ENCODE measurements around the gene PGLYRP3. TPM values are rescaled to one million over a fixed set of nuclear protein-coding genes. Genes with fewer than 3 reads are reported as not detected.
"Not testable (repeated sequence)": the region's sequence is repeated elsewhere in the genome, so short reads cannot be mapped to it uniquely, and the experiment has no call there.

Gene PGLYRP3
- total RNA-seq, 2 donors from 2014 or later: not detected

- no peak for DNase-seq
- H3K4me3 ChIP-seq: no peak overlapping the region
- intact Hi-C loops (cut with DNase I): no loop called here
- H3K27me3 ChIP-seq: no peaks in the 10 kb centered on the region
- no peak overlapping the region for H3K27ac ChIP-seq
- H3K9ac ChIP-seq (ENCODE audit: low read depth in 2 of 2, low read length in 2 of 2): no peak overlapping the region
- no peaks in the 10 kb centered on the region for H3K36me3 ChIP-seq
- H3K4me1 ChIP-seq: no peaks in the 10 kb centered on the region
- TF ChIP-seq, protein P1, sequence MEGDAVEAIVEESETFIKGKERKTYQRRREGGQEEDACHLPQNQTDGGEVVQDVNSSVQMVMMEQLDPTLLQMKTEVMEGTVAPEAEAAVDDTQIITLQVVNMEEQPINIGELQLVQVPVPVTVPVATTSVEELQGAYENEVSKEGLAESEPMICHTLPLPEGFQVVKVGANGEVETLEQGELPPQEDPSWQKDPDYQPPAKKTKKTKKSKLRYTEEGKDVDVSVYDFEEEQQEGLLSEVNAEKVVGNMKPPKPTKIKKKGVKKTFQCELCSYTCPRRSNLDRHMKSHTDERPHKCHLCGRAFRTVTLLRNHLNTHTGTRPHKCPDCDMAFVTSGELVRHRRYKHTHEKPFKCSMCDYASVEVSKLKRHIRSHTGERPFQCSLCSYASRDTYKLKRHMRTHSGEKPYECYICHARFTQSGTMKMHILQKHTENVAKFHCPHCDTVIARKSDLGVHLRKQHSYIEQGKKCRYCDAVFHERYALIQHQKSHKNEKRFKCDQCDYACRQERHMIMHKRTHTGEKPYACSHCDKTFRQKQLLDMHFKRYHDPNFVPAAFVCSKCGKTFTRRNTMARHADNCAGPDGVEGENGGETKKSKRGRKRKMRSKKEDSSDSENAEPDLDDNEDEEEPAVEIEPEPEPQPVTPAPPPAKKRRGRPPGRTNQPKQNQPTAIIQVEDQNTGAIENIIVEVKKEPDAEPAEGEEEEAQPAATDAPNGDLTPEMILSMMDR (IDR thresholded peaks at IDR 0.05): no peak
- no peaks in the 10 kb centered on the region for H3K9me3 ChIP-seq
Measured at GRCh38 chr1:153336650-153337049, 23.9 kb upstream of the PGLYRP3 start.

GRCh38 chr1:153333902-153334301 is 21.1 kb upstream of the PGLYRP3 start:
- H3K27ac ChIP-seq: no peak overlapping the region
- H3K9ac ChIP-seq (ENCODE audit: low read depth in 2 of 2, low read length in 2 of 2): no peak overlapping the region
- intact Hi-C loops (cut with DNase I): no loop called here
- no peaks in the 10 kb centered on the region for H3K9me3 ChIP-seq
- H3K36me3 ChIP-seq: no peaks in the 10 kb centered on the region
- DNase-seq: no peak
- TF ChIP-seq, protein P1 (IDR thresholded peaks at IDR 0.05): no peak
- H3K4me1 ChIP-seq: no peaks in the 10 kb centered on the region
- H3K27me3 ChIP-seq: no peaks in the 10 kb centered on the region
- H3K4me3 ChIP-seq: no peak overlapping the region

DNA sequence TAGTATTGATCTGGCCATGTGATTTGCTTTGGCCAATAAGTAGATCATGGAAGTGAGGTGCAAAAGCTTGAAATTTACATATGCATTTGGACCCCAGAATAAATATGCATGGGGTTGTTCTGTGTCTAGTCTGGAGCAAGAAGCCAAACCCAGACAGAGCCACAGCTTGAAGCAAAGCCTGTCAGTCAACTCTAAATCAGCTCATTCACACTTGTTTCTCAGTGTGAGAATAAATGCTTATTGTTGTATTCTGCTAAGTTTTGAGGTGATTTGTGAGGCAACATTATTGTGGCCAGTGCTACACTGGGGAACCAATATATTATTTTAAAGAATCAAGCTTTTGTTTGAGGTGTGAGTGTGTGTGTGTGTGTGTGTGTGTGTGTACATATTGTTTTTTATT is 12.2 kb upstream of the PGLYRP3 start:
- TF ChIP-seq, protein P1 (IDR thresholded peaks at IDR 0.05): no peak
- Histone ChIP-seq H3K27ac (no peak overlapping the region), H3K4me1 (no peaks in the 10 kb centered on the region), H3K27me3 (no peaks in the 10 kb centered on the region), H3K9ac (ENCODE audit: low read depth in 2 of 2, low read length in 2 of 2) (no peak overlapping the region), H3K9me3 (no peaks in the 10 kb centered on the region), H3K36me3 (no peaks in the 10 kb centered on the region), H3K4me3 (no peak overlapping the region)
- DNase-seq: no peak
- intact Hi-C loops (cut with DNase I): no loop called here

- no peak overlapping the region for H3K4me3 ChIP-seq
- no peak overlapping the region for H3K27ac ChIP-seq
- no peak for DNase-seq
- TF ChIP-seq, protein P1 (IDR thresholded peaks at IDR 0.05): no peak
- H3K9me3 ChIP-seq: no peaks in the 10 kb centered on the region
- no peaks in the 10 kb centered on the region for H3K4me1 ChIP-seq
- no peaks in the 10 kb centered on the region for H3K36me3 ChIP-seq
- H3K27me3 ChIP-seq: no peaks in the 10 kb centered on the region
- intact Hi-C loops (cut with DNase I): no loop called here
- H3K9ac ChIP-seq (ENCODE audit: low read depth in 2 of 2, low read length in 2 of 2): no peak overlapping the region
Measured at GRCh38 chr1:153322568-153322967, 9.8 kb upstream of the PGLYRP3 start.

DNA sequence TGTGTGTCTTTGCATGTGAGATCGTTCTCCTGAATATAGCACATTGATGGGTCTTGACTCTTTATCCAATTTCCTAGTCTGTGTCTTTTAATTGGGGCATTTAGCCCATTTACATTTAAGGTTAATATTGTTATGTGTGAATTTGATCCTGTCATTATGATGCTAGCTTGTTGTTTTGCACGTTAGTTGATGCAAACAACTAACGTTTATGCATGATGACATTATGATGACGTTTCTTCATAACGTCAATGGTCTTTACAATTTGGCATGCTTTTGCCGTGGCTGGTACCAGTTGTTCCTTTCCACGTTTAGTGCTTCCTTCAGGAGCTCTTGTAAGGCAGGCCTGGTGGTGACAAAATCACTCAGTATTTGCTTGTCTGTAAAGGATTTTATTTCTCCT is 5.4 kb upstream of the PGLYRP3 start:
- H3K9me3 ChIP-seq; H3K4me1 ChIP-seq; H3K27me3 ChIP-seq; H3K4me3 ChIP-seq; H3K36me3 ChIP-seq; H3K9ac ChIP-seq (ENCODE audit: low read depth in 2 of 2, low read length in 2 of 2); intact Hi-C loops (cut with DNase I); DNase-seq; H3K27ac ChIP-seq: not testable (repeated sequence)

- H3K27me3 ChIP-seq; DNase-seq; H3K9me3 ChIP-seq; H3K4me1 ChIP-seq; H3K4me3 ChIP-seq; H3K36me3 ChIP-seq; intact Hi-C loops (cut with DNase I); H3K27ac ChIP-seq; H3K9ac ChIP-seq (ENCODE audit: low read depth in 2 of 2, low read length in 2 of 2): not testable (repeated sequence)
Measured at GRCh38 chr1:153316013-153316412, 3.3 kb upstream of the PGLYRP3 start.

- intact Hi-C loops (cut with DNase I); H3K9ac ChIP-seq (ENCODE audit: low read depth in 2 of 2, low read length in 2 of 2); H3K4me3 ChIP-seq; DNase-seq; H3K36me3 ChIP-seq; H3K27me3 ChIP-seq; H3K4me1 ChIP-seq; H3K27ac ChIP-seq; H3K9me3 ChIP-seq: not testable (repeated sequence)
Measured at GRCh38 chr1:153314388-153314787, 1.6 kb upstream of the PGLYRP3 start.

Measured in colonic mucosa (tissue), 4 donors.